CD4-positive, alpha-beta T cell treated with Interleukin-17A for 1 hour (primary cell): ENCODE data around the gene TAOK2.
A peak's percentile ranks its signal among the peaks of the same experiment; 100 is the strongest.
"Not testable (repeated sequence)": the region's sequence is repeated elsewhere in the genome, so short reads cannot be mapped to it uniquely, and the experiment has no call there.

Experiments
- DNase-seq: peaks from one replicate; pipeline ENCODE4 v3.0.0-alpha.2; 2020

Gene TAOK2

GRCh38 chr16:30026449-30026848 is 52.8 kb downstream of the TAOK2 start:
- no peak for DNase-seq

GRCh38 chr16:30027588-30028437 is 54.1 kb downstream of the TAOK2 start:
- DNase-seq = no peak

- no peak for DNase-seq
Observed at GRCh38 chr16:30028438-30029076, 54.9 kb downstream of the TAOK2 start.

GRCh38 chr16:30030011-30030685 is 56.5 kb downstream of the TAOK2 start:
- no peak for DNase-seq

- no peak for DNase-seq
Observed at GRCh38 chr16:30030841-30031413, 57.3 kb downstream of the TAOK2 start, which contains the start of gene TLCD3B. TSS of gene TLCD3B (minus strand) at chr16:30031271. CDS start at chr16:30030527, 744 bp downstream.

- no peak for DNase-seq
Observed at GRCh38 chr16:30031477-30031918, 57.8 kb downstream of the TAOK2 start.

- peak; percentile 79 for DNase-seq
Observed at GRCh38 chr16:30032083-30032819, 58.6 kb downstream of the TAOK2 start.

- no peak for DNase-seq
Observed at GRCh38 chr16:30033270-30033669, 59.6 kb downstream of the TAOK2 start.

- no peak for DNase-seq
Observed at GRCh38 chr16:30040221-30040620, 66.6 kb downstream of the TAOK2 start.

- not testable (repeated sequence) for DNase-seq
Observed at GRCh38 chr16:30040690-30041089, 67.0 kb downstream of the TAOK2 start.

GRCh38 chr16:30041841-30042240 is 68.2 kb downstream of the TAOK2 start:
- DNase-seq = peak; percentile 49
